LNCAP (cell line): ENCODE results near the gene ART1.

Experiments used
- TF ChIP-seq, protein P1 (sequence below): fragments of 450-650 bp; IDR thresholded peaks from 2 replicates; pipeline ENCODE4 v1.5.1; 2017; ENCODE audit warnings: mild to moderate bottlenecking

ART1 gene

GRCh38 chr11:3623767-3624458 lies 21.0 kb upstream of the ART1 start:
- TF ChIP-seq, protein P1, sequence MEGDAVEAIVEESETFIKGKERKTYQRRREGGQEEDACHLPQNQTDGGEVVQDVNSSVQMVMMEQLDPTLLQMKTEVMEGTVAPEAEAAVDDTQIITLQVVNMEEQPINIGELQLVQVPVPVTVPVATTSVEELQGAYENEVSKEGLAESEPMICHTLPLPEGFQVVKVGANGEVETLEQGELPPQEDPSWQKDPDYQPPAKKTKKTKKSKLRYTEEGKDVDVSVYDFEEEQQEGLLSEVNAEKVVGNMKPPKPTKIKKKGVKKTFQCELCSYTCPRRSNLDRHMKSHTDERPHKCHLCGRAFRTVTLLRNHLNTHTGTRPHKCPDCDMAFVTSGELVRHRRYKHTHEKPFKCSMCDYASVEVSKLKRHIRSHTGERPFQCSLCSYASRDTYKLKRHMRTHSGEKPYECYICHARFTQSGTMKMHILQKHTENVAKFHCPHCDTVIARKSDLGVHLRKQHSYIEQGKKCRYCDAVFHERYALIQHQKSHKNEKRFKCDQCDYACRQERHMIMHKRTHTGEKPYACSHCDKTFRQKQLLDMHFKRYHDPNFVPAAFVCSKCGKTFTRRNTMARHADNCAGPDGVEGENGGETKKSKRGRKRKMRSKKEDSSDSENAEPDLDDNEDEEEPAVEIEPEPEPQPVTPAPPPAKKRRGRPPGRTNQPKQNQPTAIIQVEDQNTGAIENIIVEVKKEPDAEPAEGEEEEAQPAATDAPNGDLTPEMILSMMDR: no peak

- TF ChIP-seq, protein P1: no peak
Observed at GRCh38 chr11:3626250-3626960, 18.5 kb upstream of the ART1 start.

- TF ChIP-seq, protein P1: no peak
Observed at GRCh38 chr11:3627291-3627690, 17.6 kb upstream of the ART1 start.

- TF ChIP-seq, protein P1: no peak
Observed at GRCh38 chr11:3631331-3631730, 13.6 kb upstream of the ART1 start.

DNA sequence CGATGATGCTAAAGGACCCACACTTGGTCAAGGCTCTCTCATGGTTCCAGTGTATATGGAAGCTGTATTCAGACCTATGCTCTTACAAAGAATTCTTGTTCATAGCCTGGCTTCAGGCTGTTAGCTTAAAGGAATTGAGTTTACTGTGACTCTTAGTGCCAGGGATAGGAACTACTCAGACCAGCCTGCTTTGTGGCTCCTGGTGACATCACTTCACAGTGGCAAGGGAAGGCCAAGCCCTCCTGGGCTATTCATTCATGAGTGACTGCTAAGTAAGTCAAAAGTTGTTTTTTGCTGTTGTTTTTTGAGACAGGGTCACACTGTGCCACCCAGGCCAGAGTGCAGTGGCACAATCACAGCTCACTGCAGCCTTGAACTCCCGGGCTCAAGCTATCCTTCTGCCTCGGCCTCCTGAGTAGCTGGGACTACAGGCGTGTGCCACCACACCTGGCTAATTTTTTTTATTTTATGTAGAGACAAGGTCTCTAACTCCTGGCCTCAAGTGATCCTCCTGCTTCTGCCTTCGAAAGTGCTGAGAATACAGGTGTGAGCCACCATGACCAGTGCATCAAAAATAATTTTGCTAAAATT lies 12.8 kb upstream of the ART1 start:
- TF ChIP-seq, protein P1: no peak

DNA sequence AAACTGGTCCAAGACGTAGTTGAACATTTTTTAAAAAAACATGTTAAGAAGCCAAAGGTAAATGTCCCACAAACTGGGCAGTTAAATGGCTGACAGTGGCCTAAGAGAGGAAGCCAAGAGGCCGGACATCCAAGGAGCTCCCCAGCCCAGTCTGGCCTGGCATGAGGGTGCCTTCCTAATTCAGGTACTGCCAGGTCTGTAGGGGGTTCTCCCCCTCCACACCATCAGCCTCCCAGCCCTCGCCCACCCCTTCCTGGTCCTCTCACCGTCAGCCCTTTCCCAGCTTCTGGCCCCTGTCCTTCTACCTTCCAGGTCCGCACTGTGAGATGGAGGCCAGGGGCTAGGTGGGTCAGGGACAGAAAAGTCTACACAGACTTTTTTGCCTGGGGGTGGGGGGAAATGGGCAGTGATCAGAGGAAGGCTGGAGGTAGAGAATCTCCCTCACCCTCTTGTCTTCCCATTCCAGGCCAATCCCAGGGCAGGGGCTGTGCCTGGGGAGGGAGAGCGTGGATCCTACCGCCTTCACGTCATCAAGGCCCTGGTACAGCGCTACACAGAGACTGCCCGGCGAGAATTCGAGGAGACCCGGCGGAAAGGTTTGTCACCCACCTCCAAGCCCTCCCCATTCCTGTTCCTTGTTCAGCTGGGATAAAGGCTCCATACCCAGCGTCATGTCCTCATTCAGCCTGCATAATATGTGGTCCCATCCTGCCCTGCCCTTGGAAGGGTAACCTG lies 9.1 kb upstream of the ART1 start:
- TF ChIP-seq, protein P1: no peak

DNA sequence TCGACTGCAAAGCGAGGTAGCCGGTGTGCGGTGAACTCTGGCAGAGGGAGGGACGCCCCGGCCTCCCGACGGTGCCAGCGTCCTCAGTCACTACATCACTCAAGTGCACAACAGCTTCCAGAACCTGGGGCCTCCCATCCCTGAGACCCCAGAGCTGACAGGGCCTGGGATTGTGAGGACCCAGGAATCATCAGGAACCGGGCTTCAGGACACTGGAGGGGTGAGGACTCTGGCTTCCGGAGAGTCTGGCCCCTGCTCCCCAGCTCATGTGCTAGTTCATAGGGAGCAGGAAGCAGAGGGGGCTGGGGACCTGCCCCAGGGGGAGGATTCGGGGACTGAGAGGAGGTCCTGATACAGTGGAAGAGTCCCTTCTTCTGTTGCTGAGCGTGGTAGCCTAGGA lies 7.7 kb upstream of the ART1 start:
- TF ChIP-seq, protein P1: no peak
